ENCODE measurements around the gene SLC44A4.

The SLC44A4 gene

DNA sequence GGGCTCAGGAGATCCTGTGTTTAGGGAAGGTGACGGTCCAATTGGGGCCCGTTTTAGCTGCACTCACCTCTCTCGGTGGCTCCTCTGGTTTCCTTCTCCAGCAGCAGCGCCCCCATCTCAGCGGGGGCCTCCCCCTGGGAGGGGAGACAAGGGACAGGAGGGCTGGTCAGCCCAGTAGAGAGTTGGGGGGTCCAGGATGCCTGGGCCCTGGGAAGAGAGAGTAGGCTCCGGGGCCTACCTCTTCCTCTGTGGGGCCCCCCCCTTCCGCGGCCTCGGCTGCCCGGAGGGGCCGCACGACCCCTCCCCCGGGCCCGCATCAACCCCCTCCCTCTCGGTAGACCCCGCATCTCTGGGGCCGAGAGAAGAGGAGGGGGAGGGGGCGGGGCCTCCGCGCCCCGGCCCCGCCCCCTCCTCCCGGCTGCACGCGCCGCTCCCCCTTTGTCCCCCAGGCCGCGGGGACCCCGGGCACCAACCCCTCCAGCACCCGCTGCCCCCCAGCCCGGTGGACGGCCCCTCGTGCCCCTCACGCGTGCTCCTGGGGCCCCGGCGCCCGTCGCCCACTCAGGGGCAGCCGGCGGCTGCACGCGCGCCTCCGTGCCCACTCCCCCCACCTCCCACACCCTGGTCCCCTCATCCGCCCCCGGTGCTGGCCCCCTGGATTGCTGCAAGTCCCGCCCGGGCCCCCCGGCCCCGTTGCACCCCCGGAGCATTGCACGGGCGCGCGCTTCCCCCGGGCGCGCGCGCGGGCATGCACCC lies 18.2 kb upstream of the SLC44A4 start:
- no peak for ATAC-seq
- TF ChIP-seq GLIS3 (CRISPR knock-in tag; IDR thresholded peaks at IDR 0.05) (no peak), TOX (CRISPR knock-in tag; IDR thresholded peaks at IDR 0.05; ENCODE audit: borderline replicate concordance) (no peak), ZNF8 (CRISPR knock-in tag; IDR thresholded peaks at IDR 0.05) (no peak), RARB (CRISPR knock-in tag; IDR thresholded peaks at IDR 0.05) (no peak), ZFP3 (CRISPR knock-in tag; IDR thresholded peaks at IDR 0.05) (no peak), BACH2 (CRISPR knock-in tag; IDR thresholded peaks at IDR 0.05; ENCODE audit: borderline replicate concordance) (no peak), ZNF70 (CRISPR knock-in tag; IDR thresholded peaks at IDR 0.05) (no peak), ESRRG (CRISPR knock-in tag; IDR thresholded peaks at IDR 0.05) (no peak)
- TF ChIP-seq, protein P1, sequence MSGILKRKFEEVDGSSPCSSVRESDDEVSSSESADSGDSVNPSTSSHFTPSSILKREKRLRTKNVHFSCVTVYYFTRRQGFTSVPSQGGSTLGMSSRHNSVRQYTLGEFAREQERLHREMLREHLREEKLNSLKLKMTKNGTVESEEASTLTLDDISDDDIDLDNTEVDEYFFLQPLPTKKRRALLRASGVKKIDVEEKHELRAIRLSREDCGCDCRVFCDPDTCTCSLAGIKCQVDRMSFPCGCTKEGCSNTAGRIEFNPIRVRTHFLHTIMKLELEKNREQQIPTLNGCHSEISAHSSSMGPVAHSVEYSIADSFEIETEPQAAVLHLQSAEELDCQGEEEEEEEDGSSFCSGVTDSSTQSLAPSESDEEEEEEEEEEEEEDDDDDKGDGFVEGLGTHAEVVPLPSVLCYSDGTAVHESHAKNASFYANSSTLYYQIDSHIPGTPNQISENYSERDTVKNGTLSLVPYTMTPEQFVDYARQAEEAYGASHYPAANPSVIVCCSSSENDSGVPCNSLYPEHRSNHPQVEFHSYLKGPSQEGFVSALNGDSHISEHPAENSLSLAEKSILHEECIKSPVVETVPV (CRISPR knock-in tag; IDR thresholded peaks at IDR 0.05): no peak

DNA sequence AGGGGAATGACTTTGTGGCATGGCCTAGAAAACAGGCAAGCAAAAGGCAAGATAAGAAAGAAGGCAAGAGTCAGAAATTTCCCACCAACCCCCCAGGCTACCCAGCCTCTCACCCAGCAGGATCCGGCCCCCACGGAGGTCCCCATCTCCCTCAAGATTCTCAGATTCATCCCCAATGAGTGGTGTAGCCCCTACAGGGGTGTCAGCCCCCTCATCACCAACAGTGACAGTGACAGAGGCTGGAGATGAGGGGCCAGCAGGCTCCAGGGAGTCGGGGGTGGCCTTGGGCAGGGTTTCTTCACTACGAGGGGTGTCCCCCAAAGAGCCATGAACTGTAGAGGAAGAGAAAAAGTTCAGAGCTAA lies 17.7 kb upstream of the SLC44A4 start:
- TF ChIP-seq BACH2 (CRISPR knock-in tag; IDR thresholded peaks at IDR 0.05; ENCODE audit: borderline replicate concordance) (no peak), SNAI2 (CRISPR knock-in tag; IDR thresholded peaks at IDR 0.05) (no peak), OSR1 (CRISPR knock-in tag; IDR thresholded peaks at IDR 0.05) (no peak), ESRRG (CRISPR knock-in tag; IDR thresholded peaks at IDR 0.05) (no peak)
- TF ChIP-seq, protein P1 (CRISPR knock-in tag; IDR thresholded peaks at IDR 0.05): no peak
- TF ChIP-seq, protein P2, sequence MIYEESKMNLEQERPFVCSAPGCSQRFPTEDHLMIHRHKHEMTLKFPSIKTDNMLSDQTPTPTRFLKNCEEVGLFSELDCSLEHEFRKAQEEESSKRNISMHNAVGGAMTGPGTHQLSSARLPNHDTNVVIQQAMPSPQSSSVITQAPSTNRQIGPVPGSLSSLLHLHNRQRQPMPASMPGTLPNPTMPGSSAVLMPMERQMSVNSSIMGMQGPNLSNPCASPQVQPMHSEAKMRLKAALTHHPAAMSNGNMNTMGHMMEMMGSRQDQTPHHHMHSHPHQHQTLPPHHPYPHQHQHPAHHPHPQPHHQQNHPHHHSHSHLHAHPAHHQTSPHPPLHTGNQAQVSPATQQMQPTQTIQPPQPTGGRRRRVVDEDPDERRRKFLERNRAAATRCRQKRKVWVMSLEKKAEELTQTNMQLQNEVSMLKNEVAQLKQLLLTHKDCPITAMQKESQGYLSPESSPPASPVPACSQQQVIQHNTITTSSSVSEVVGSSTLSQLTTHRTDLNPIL (CRISPR knock-in tag; IDR thresholded peaks at IDR 0.05; ENCODE audit: low read depth): no peak
- ATAC-seq: no peak

DNA sequence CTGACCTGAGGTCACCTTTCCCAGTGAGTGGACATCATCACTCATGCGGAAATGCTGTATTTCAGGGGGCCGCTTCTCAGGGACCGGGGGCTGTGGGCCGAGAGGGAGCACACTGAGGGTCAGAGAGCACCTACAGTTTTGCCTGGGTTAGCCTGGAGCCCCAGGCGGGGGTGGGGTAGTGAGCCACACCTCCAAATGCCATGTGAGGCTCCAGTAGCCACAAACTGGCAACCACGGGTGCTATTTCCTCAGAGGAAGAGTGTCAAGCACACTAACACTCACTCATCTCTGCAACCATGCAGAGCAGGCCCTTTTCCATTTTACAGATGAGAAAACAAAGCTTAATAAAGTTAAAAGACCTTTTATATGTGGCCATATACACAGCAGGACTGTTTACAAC lies 14.0 kb upstream of the SLC44A4 start:
- no peak for ATAC-seq

More for the DNA sequence above, 14.0 kb upstream of the SLC44A4 start:
- TF ChIP-seq TCF4 (CRISPR knock-in tag; IDR thresholded peaks at IDR 0.05; ENCODE audit: borderline replicate concordance) (no peak), TOX (CRISPR knock-in tag; IDR thresholded peaks at IDR 0.05; ENCODE audit: borderline replicate concordance) (no peak), ZNF8 (CRISPR knock-in tag; IDR thresholded peaks at IDR 0.05) (no peak), ZC3H10 (CRISPR knock-in tag; IDR thresholded peaks at IDR 0.05) (no peak), ARNTL (CRISPR knock-in tag; IDR thresholded peaks at IDR 0.05; ENCODE audit: borderline replicate concordance, low read depth) (no peak), ZNF565 (CRISPR knock-in tag; conservative IDR thresholded peaks at IDR 0.05; ENCODE audit: low read depth) (no peak), PPARA (CRISPR knock-in tag; IDR thresholded peaks at IDR 0.05; ENCODE audit: borderline replicate concordance) (no peak), SNAI2 (CRISPR knock-in tag; IDR thresholded peaks at IDR 0.05) (no peak), BACH2 (CRISPR knock-in tag; IDR thresholded peaks at IDR 0.05; ENCODE audit: borderline replicate concordance) (no peak), OSR1 (CRISPR knock-in tag; IDR thresholded peaks at IDR 0.05) (no peak), GLIS3 (CRISPR knock-in tag; IDR thresholded peaks at IDR 0.05) (no peak), ESRRG (CRISPR knock-in tag; IDR thresholded peaks at IDR 0.05) (no peak), ISL1 (CRISPR knock-in tag; IDR thresholded peaks at IDR 0.05) (no peak), CSDC2 (CRISPR knock-in tag; IDR thresholded peaks at IDR 0.05) (no peak), ZFP3 (CRISPR knock-in tag; IDR thresholded peaks at IDR 0.05) (no peak)
- TF ChIP-seq, protein P3, sequence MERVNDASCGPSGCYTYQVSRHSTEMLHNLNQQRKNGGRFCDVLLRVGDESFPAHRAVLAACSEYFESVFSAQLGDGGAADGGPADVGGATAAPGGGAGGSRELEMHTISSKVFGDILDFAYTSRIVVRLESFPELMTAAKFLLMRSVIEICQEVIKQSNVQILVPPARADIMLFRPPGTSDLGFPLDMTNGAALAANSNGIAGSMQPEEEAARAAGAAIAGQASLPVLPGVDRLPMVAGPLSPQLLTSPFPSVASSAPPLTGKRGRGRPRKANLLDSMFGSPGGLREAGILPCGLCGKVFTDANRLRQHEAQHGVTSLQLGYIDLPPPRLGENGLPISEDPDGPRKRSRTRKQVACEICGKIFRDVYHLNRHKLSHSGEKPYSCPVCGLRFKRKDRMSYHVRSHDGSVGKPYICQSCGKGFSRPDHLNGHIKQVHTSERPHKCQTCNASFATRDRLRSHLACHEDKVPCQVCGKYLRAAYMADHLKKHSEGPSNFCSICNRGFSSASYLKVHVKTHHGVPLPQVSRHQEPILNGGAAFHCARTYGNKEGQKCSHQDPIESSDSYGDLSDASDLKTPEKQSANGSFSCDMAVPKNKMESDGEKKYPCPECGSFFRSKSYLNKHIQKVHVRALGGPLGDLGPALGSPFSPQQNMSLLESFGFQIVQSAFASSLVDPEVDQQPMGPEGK (CRISPR knock-in tag; IDR thresholded peaks at IDR 0.05; ENCODE audit: borderline replicate concordance): no peak
- TF ChIP-seq, protein P4, sequence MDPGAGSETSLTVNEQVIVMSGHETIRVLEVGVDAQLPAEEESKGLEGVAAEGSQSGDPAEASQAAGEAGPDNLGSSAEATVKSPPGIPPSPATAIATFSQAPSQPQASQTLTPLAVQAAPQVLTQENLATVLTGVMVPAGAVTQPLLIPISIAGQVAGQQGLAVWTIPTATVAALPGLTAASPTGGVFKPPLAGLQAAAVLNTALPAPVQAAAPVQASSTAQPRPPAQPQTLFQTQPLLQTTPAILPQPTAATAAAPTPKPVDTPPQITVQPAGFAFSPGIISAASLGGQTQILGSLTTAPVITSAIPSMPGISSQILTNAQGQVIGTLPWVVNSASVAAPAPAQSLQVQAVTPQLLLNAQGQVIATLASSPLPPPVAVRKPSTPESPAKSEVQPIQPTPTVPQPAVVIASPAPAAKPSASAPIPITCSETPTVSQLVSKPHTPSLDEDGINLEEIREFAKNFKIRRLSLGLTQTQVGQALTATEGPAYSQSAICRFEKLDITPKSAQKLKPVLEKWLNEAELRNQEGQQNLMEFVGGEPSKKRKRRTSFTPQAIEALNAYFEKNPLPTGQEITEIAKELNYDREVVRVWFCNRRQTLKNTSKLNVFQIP (CRISPR knock-in tag; IDR thresholded peaks at IDR 0.05; ENCODE audit: borderline replicate concordance, low read depth): no peak
- TF ChIP-seq, protein P5, sequence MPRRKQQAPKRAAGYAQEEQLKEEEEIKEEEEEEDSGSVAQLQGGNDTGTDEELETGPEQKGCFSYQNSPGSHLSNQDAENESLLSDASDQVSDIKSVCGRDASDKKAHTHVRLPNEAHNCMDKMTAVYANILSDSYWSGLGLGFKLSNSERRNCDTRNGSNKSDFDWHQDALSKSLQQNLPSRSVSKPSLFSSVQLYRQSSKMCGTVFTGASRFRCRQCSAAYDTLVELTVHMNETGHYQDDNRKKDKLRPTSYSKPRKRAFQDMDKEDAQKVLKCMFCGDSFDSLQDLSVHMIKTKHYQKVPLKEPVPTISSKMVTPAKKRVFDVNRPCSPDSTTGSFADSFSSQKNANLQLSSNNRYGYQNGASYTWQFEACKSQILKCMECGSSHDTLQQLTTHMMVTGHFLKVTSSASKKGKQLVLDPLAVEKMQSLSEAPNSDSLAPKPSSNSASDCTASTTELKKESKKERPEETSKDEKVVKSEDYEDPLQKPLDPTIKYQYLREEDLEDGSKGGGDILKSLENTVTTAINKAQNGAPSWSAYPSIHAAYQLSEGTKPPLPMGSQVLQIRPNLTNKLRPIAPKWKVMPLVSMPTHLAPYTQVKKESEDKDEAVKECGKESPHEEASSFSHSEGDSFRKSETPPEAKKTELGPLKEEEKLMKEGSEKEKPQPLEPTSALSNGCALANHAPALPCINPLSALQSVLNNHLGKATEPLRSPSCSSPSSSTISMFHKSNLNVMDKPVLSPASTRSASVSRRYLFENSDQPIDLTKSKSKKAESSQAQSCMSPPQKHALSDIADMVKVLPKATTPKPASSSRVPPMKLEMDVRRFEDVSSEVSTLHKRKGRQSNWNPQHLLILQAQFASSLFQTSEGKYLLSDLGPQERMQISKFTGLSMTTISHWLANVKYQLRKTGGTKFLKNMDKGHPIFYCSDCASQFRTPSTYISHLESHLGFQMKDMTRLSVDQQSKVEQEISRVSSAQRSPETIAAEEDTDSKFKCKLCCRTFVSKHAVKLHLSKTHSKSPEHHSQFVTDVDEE (CRISPR knock-in tag; IDR thresholded peaks at IDR 0.05): no peak
- TF ChIP-seq, protein P2 (CRISPR knock-in tag; IDR thresholded peaks at IDR 0.05; ENCODE audit: low read depth): no peak

All from SK-N-SH treated with all-trans-retinoic acid at 6 μM for 48 hours (cell line).